Common myeloid progenitor, CD34-positive (primary cell): ENCODE results near the gene OR2A25.
"Not testable (repeated sequence)": the region's sequence is repeated elsewhere in the genome, so short reads cannot be mapped to it uniquely, and the experiment has no call there.

ENCODE experiments used
- CTCF ChIA-PET: fragments of 350-600 bp; sonication (Branson Sonifier 250); formaldehyde crosslinking; loops from one replicate; lab custom pipeline; 2021; ENCODE audit warnings: antibody characterized with exemption; lab: Charles Lee
- POLR2A ChIA-PET: fragments of 350-600 bp; sonication (Branson Sonifier 250); formaldehyde crosslinking; loops from one replicate; lab custom pipeline; 2021; ENCODE audit warnings: antibody characterized with exemption; lab: Charles Lee
- DNase-seq, 3 donors: peaks; one replicate each; pipeline versions ENCODE4 v3.0.0 to v3.0.0-alpha.2; 2013
- H3K27ac ChIP-seq, 2 experiments: 1 replicate in 1 of 2; 2 replicates in 1 of 2; pipeline ENCODE4 v1.7.0; 2013; ENCODE audit warnings: inconsistent platforms in 2 of 2, low read length in 2 of 2, mild to moderate bottlenecking in 2 of 2, low read depth in 1 of 2, moderate library complexity in 1 of 2; ENCODE audit not compliant: severe bottlenecking in 2 of 2, insufficient read depth in 1 of 2, poor library complexity in 1 of 2
- H3K27me3 ChIP-seq, 5 experiments: replicated peaks in 2 of 5; 1 replicate in 3 of 5; 2 replicates in 2 of 5; pipeline versions ENCODE4 v1.6.1 to v1.7.0; 2013; ENCODE audit warnings: low read length in 4 of 5, mild to moderate bottlenecking in 2 of 5, moderate library complexity in 2 of 5, inconsistent platforms in 1 of 5; ENCODE audit not compliant: insufficient read depth in 5 of 5, control insufficient read depth in 4 of 5
- H3K36me3 ChIP-seq, 4 experiments: 1 replicate in 2 of 4; 2 replicates in 2 of 4; pipeline versions ENCODE4 v1.6.1 to v1.7.0; 2013; ENCODE audit warnings: low read length in 3 of 4, control low read depth in 1 of 4, mild to moderate bottlenecking in 1 of 4; ENCODE audit not compliant: control insufficient read depth in 4 of 4, insufficient read depth in 4 of 4
- H3K4me1 ChIP-seq, 4 experiments: 1 replicate in 3 of 4; 2 replicates in 1 of 4; pipeline versions ENCODE4 v1.6.1 to v1.7.1; 2013; ENCODE audit warnings: low read length in 3 of 4, mild to moderate bottlenecking in 3 of 4, control low read depth in 1 of 4, inconsistent platforms in 1 of 4, moderate library complexity in 1 of 4; ENCODE audit not compliant: control insufficient read depth in 4 of 4, insufficient read depth in 4 of 4; ENCODE audit errors: control extremely low read depth in 1 of 4
- H3K4me3 ChIP-seq, 7 experiments: 1 replicate in 4 of 7; 2 replicates in 3 of 7; pipeline versions ENCODE4 v1.5.1 to v1.7.0; 2013; ENCODE audit warnings: mild to moderate bottlenecking in 7 of 7, low read length in 6 of 7, moderate library complexity in 6 of 7, inconsistent platforms in 2 of 7, low read depth in 2 of 7, control low read depth in 1 of 7; ENCODE audit not compliant: insufficient read depth in 4 of 7, control insufficient read depth in 1 of 7; ENCODE audit errors: extremely low read depth in 1 of 7
- H3K9me3 ChIP-seq, 5 experiments: 1 replicate in 4 of 5; 2 replicates in 1 of 5; pipeline versions ENCODE4 v1.6.1 to v1.7.1; 2013; ENCODE audit warnings: low read length in 4 of 5, mild to moderate bottlenecking in 2 of 5, inconsistent platforms in 1 of 5, low read depth in 1 of 5, moderate library complexity in 1 of 5; ENCODE audit not compliant: control insufficient read depth in 4 of 5, insufficient read depth in 2 of 5; ENCODE audit errors: control extremely low read depth in 1 of 5
- WGBS: methylation state at CpG from one replicate; pipeline ENCODE4 v1.1.5; 2013; ENCODE audit not compliant: insufficient coverage; 5-methylcytosine and 5-hydroxymethylcytosine counted together

The OR2A25 gene

GRCh38 chr7:144038887-144039286, 30.7 kb upstream of the OR2A25 start:
- H3K27me3 ChIP-seq: no peaks in the 10 kb centered on the region
- H3K27ac ChIP-seq: no peak overlapping the region
- no peaks in the 10 kb centered on the region for H3K9me3 ChIP-seq
- no peak overlapping the region for H3K4me3 ChIP-seq
- no CpG with 5 or more reads among the region's 4 CpGs for WGBS
- CTCF ChIA-PET: interaction anchor here (1.6 kb wide), 1 partner anchor 13 kb away, joined by 6 read pairs; no protein-coding TSS in a partner anchor
- no peak for DNase-seq
- POLR2A ChIA-PET: no interaction called here
- no peaks in the 10 kb centered on the region for H3K4me1 ChIP-seq
- no peaks in the 10 kb centered on the region for H3K36me3 ChIP-seq

GRCh38 chr7:144048648-144049047, 21.0 kb upstream of the OR2A25 start, which contains the start of gene OR2A5:
OR2A5 (plus strand) TSS chr7:144048948; CDS start chr7:144050402, 1,454 bp downstream.
- Histone ChIP-seq H3K36me3 (no peaks in the 10 kb centered on the region), H3K27me3 (no peaks in the 10 kb centered on the region), H3K9me3 (no peaks in the 10 kb centered on the region), H3K4me1 (no peaks in the 10 kb centered on the region), H3K4me3 (no peak within 1 kb of the TSS), H3K27ac (no peak within 1 kb of the TSS)
- no peak for DNase-seq
- POLR2A ChIA-PET: no interaction called here
- WGBS: 100% methylated on average over 1 of the region's 1 CpG
- CTCF ChIA-PET: no interaction called here

GRCh38 chr7:144049491-144049890, 20.1 kb upstream of the OR2A25 start:
- 100% methylated on average over 1 of the region's 2 CpGs for WGBS

GRCh38 chr7:144050093-144050492, 19.5 kb upstream of the OR2A25 start:
- ChIA-PET POLR2A (no interaction called here), CTCF (no interaction called here)
- H3K9me3 ChIP-seq: peaks cover 0 to 3% (median 0%) of the 10 kb centered on the region in 5 experiments
- DNase-seq: no peak
- H3K36me3 ChIP-seq: no peaks in the 10 kb centered on the region
- no peaks in the 10 kb centered on the region for H3K4me1 ChIP-seq
- H3K27ac ChIP-seq: no peak overlapping the region
- H3K27me3 ChIP-seq: no peaks in the 10 kb centered on the region
- no peak overlapping the region for H3K4me3 ChIP-seq
- 100% methylated on average over 2 of the region's 3 CpGs for WGBS

More at GRCh38 chr7:144049491-144049890, 20.1 kb upstream of the OR2A25 start:
- no peak overlapping the region for H3K27ac ChIP-seq
- H3K4me3 ChIP-seq: no peak overlapping the region
- H3K4me1 ChIP-seq: no peaks in the 10 kb centered on the region
- H3K36me3 ChIP-seq: no peaks in the 10 kb centered on the region
- H3K27me3 ChIP-seq: no peaks in the 10 kb centered on the region
- DNase-seq: no peak
- CTCF ChIA-PET: no interaction called here
- H3K9me3 ChIP-seq: peaks cover 0 to 3% (median 0%) of the 10 kb centered on the region in 5 experiments
- POLR2A ChIA-PET: no interaction called here

- H3K9me3 ChIP-seq, H3K4me3 ChIP-seq, POLR2A ChIA-PET, CTCF ChIA-PET, H3K4me1 ChIP-seq, H3K27ac ChIP-seq, DNase-seq, H3K36me3 ChIP-seq, H3K27me3 ChIP-seq: not testable (repeated sequence)
- WGBS: 98% methylated on average over 8 of the region's 8 CpGs
Observed at GRCh38 chr7:144050884-144051283, 18.7 kb upstream of the OR2A25 start.

- peaks cover 0 to 5% (median 0%) of the 10 kb centered on the region in 5 experiments for H3K9me3 ChIP-seq
- no peak for DNase-seq
- no peaks in the 10 kb centered on the region for H3K27me3 ChIP-seq
- 94% methylated on average over 1 of the region's 3 CpGs for WGBS
- no peak overlapping the region for H3K27ac ChIP-seq
- ChIA-PET POLR2A (interaction anchor here (0.5 kb wide), 1 partner anchor 168 kb away, joined by 3 read pairs; no protein-coding TSS in a partner anchor), CTCF (no interaction called here)
- H3K4me3 ChIP-seq: no peak overlapping the region
- no peaks in the 10 kb centered on the region for H3K36me3 ChIP-seq
- no peaks in the 10 kb centered on the region for H3K4me1 ChIP-seq
Observed at GRCh38 chr7:144057954-144058353, 11.7 kb upstream of the OR2A25 start.

GRCh38 chr7:144063710-144064109, 5.9 kb upstream of the OR2A25 start:
- POLR2A ChIA-PET: no interaction called here
- Histone ChIP-seq H3K4me3 (no peak overlapping the region), H3K36me3 (no peaks in the 10 kb centered on the region), H3K9me3 (peaks cover 0 to 2% (median 0%) of the 10 kb centered on the region in 5 experiments), H3K27ac (no peak overlapping the region), H3K4me1 (no peaks in the 10 kb centered on the region), H3K27me3 (no peaks in the 10 kb centered on the region)
- 60% methylated on average over 2 of the region's 3 CpGs for WGBS
- CTCF ChIA-PET: no interaction called here
- DNase-seq: no peak
